Spinal cord (tissue), 10 donors: ENCODE measurements around the gene CDH22. TPM values are rescaled to one million over a fixed set of nuclear protein-coding genes. Genes with fewer than 3 reads are reported as not detected.

Experiments
- DNase-seq, 6 donors: peaks; one replicate each; pipeline versions ENCODE4 v3.0.0 to v3.0.0-alpha.2; 2013 to 2015; ENCODE audit warnings: low spot score in 6 of 6, low read depth in 4 of 6
- H3K27ac ChIP-seq: one replicate; pipeline ENCODE4 v1.5.1; 2013; ENCODE audit warnings: low read depth, low read length, control low read depth
- H3K27me3 ChIP-seq: one replicate; pipeline ENCODE4 v1.6.1; 2013; ENCODE audit warnings: low read length; ENCODE audit not compliant: control insufficient read depth, insufficient read depth
- H3K36me3 ChIP-seq: one replicate; pipeline ENCODE4 v1.6.1; 2013; ENCODE audit warnings: low read length; ENCODE audit not compliant: control insufficient read depth, insufficient read depth
- H3K4me1 ChIP-seq: one replicate; pipeline ENCODE4 v1.6.1; 2013; ENCODE audit warnings: low read length; ENCODE audit not compliant: control insufficient read depth, insufficient read depth
- H3K4me3 ChIP-seq: one replicate; pipeline ENCODE4 v1.5.1; 2013; ENCODE audit warnings: low read depth, low read length, control low read depth
- H3K9me3 ChIP-seq: one replicate; pipeline ENCODE4 v1.6.1; 2013; ENCODE audit warnings: low read length; ENCODE audit not compliant: control insufficient read depth, insufficient read depth
- WGBS: methylation state at CpG from one replicate; pipeline ENCODE4 v1.1.5; 2013; ENCODE audit warnings: missing lambda C conversion rate; ENCODE audit not compliant: insufficient coverage; 5-methylcytosine and 5-hydroxymethylcytosine counted together
- polyA plus RNA-seq, 2 donors: library from polyadenylated mRNA; unstranded; fragments of 120-200 nt; gene quantifications; one replicate each; pipeline ENCODE4 v1.2.1, GENCODE V29; 2013; ENCODE audit not compliant: insufficient read length in 2 of 2
- total RNA-seq, 2 donors: library from RNA; depleted of rRNA in 1 of 2; stranded (reverse); fragments of 120-200 nt in 1 of 2; fragments of >200 nt in 1 of 2; gene quantifications; one replicate each; pipeline versions ENCODE4 v1.2.3 to v1.2.4, GENCODE V29; 2013 to 2014
- donor health status: healthy.

CDH22 gene
- total and polyA plus RNA-seq, 4 donors = 1.6 to 13.1 (median 7.5) TPM

DNA sequence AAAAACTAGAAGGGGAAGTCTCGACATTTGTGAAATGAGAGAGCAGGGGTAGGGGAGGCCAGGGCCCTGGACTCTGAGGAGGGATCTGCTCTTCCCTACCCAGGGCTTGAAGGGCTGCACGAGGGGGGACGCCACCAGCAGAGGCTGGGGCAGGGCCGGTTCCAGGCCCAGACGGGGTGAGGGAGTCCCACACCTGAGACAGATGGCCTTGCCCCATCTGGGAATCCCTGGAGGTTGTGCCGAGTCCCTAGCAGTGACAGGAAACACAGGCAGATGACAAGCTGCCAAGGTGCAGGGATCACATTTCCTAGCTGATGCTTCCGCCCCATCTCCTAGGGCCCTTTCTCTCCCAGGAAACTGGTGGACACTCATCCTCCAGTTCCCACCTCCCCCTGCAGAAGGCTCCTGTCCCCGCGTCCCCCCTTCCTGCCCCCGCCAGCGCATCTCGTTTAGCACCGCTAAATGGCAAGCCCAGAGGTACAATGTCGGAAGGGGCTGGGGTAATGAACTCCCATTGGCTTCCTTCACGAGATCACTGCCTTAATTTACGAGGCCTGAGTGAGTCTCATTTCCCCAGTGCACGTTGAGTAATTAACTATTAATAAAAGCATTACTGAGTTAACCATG lies 35.2 kb upstream of the CDH22 start:
- Histone ChIP-seq H3K4me1 (peaks cover 48% of the 10 kb centered on the region), H3K9me3 (no peaks in the 10 kb centered on the region), H3K27ac (no peak overlapping the region), H3K4me3 (no peak overlapping the region), H3K27me3 (peaks cover 10% of the 10 kb centered on the region), H3K36me3 (no peaks in the 10 kb centered on the region)
- 23% methylated on average over 10 of the region's 17 CpGs for WGBS
- DNase-seq = peak in 1 of 6 donors; percentile 60

- H3K27me3 ChIP-seq = peaks cover 10% of the 10 kb centered on the region
- WGBS = 68% methylated on average over 11 of the region's 17 CpGs
- peaks cover 44% of the 10 kb centered on the region for H3K4me1 ChIP-seq
- H3K27ac ChIP-seq = no peak overlapping the region
- no peaks in the 10 kb centered on the region for H3K36me3 ChIP-seq
- H3K9me3 ChIP-seq = no peaks in the 10 kb centered on the region
- no peak for DNase-seq
- no peak overlapping the region for H3K4me3 ChIP-seq
These were observed 34.4 kb upstream of the CDH22 start for GRCh38 chr20:46342451-46343347.

- DNase-seq = no peak
- peaks cover 41% of the 10 kb centered on the region for H3K4me1 ChIP-seq
- no peaks in the 10 kb centered on the region for H3K9me3 ChIP-seq
- H3K27ac ChIP-seq = no peak overlapping the region
- WGBS = 32% methylated on average over 5 of the region's 9 CpGs
- peaks cover 10% of the 10 kb centered on the region for H3K27me3 ChIP-seq
- no peak overlapping the region for H3K4me3 ChIP-seq
- H3K36me3 ChIP-seq = no peaks in the 10 kb centered on the region
These were observed 33.7 kb upstream of the CDH22 start for GRCh38 chr20:46342010-46342378.

DNA sequence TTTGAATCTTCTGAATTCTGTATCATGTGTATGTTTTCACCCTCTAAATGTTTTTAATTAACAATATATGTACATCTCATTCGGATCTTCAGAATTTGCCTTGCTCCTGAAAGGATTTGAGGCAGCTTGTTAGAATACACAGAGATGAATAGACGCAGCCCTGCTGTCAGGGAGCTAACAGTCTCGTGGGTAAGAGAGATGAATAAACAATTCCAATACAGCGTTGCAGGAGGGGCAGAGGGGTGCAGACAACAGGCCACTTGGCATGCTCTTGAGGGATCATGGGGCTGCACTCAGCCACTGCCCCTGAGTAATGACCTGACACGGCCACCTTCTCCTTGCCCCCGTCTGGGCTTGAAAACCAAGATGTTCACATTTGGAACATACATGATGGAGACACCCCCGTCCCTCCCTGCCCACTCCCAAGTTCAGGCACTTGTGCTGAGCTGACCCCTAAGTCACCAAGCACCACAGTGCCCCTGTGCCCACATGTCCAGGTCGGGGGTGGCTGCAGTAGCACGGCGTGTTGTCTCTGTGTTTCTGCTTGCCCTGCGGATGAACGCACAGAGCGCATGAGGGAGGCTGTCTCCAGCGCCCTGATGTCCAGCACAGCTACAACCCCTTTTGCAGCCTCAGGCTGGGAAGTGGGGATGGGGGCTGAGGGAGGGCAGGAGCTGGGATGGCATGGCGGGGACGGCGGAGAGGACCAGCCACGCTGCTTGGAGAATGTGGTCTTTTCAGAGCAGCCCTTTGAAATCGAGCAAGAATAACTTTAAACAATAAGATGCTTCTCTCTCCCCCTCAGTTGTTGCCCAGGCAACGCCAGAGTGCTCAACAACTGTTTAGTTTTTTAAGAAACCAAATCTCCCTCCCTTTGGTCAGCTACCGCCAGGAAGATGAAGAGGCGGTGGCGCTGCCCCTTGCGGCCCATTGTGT lies 33.0 kb upstream of the CDH22 start:
- peaks cover 41% of the 10 kb centered on the region for H3K4me1 ChIP-seq
- H3K4me3 ChIP-seq = no peak overlapping the region
- H3K36me3 ChIP-seq = no peaks in the 10 kb centered on the region
- DNase-seq = peak in 2 of 6 donors; percentile 68 to 85
- whole genome bisulfite sequencing = 12% methylated on average over 17 of the region's 24 CpGs
- peaks cover 10% of the 10 kb centered on the region for H3K27me3 ChIP-seq
- no peaks in the 10 kb centered on the region for H3K9me3 ChIP-seq
- H3K27ac ChIP-seq = no peak overlapping the region

GRCh38 chr20:46339037-46339436 lies 30.7 kb upstream of the CDH22 start:
- 57% methylated on average over 7 of the region's 7 CpGs for WGBS
- H3K4me1 ChIP-seq = peaks cover 48% of the 10 kb centered on the region

GRCh38 chr20:46336735-46337134 lies 28.4 kb upstream of the CDH22 start:
- Histone ChIP-seq H3K4me1 (peaks cover 34% of the 10 kb centered on the region), H3K27me3 (peaks cover 5% of the 10 kb centered on the region)
- 67% methylated on average over 2 of the region's 3 CpGs for WGBS

More at GRCh38 chr20:46339037-46339436, 30.7 kb upstream of the CDH22 start:
- Histone ChIP-seq H3K36me3 (no peaks in the 10 kb centered on the region), H3K27me3 (peaks cover 15% of the 10 kb centered on the region), H3K27ac (no peak overlapping the region), H3K4me3 (no peak overlapping the region), H3K9me3 (no peaks in the 10 kb centered on the region)
- no peak for DNase-seq

DNA sequence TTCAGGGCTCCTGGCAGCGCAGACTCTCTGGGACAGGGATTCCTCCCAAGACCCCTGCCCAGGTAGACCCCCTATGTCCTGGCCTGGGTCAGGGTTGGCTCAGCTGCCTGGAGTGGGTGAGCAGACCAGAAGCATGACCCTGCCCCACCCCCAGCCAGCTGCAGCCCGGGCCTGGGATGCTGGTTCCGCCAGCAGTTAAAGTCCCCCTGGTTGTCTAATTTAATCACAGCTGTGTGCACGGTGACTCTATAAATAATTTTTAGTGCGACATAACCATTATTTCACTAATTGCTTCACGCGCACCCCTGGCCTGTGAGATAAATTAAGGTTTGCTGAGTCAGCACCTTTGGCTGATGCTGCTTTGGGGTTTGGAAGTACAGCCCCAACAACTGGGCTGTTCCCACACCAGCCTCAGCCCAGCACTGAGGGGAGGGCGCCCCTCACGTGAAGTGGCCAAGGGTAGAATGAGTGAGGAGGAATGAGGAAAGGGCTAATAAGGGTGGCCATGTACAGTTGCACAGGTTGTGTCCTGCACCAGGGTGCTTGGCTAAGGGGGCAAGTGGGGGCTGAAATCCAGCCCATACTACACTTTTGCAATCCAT lies 26.1 kb upstream of the CDH22 start:
- peak in 1 of 6 donors; percentile 79 for DNase-seq
- H3K9me3 ChIP-seq = no peaks in the 10 kb centered on the region
- no peak overlapping the region for H3K4me3 ChIP-seq
- H3K4me1 ChIP-seq = peaks cover 33% of the 10 kb centered on the region
- H3K36me3 ChIP-seq = no peaks in the 10 kb centered on the region
- H3K27me3 ChIP-seq = peaks cover 5% of the 10 kb centered on the region
- H3K27ac ChIP-seq = no peak overlapping the region
- WGBS = 37% methylated on average over 3 of the region's 9 CpGs

More at GRCh38 chr20:46336735-46337134, 28.4 kb upstream of the CDH22 start:
- Histone ChIP-seq H3K27ac (no peak overlapping the region), H3K4me3 (no peak overlapping the region), H3K9me3 (no peaks in the 10 kb centered on the region), H3K36me3 (no peaks in the 10 kb centered on the region)
- no peak for DNase-seq

DNA sequence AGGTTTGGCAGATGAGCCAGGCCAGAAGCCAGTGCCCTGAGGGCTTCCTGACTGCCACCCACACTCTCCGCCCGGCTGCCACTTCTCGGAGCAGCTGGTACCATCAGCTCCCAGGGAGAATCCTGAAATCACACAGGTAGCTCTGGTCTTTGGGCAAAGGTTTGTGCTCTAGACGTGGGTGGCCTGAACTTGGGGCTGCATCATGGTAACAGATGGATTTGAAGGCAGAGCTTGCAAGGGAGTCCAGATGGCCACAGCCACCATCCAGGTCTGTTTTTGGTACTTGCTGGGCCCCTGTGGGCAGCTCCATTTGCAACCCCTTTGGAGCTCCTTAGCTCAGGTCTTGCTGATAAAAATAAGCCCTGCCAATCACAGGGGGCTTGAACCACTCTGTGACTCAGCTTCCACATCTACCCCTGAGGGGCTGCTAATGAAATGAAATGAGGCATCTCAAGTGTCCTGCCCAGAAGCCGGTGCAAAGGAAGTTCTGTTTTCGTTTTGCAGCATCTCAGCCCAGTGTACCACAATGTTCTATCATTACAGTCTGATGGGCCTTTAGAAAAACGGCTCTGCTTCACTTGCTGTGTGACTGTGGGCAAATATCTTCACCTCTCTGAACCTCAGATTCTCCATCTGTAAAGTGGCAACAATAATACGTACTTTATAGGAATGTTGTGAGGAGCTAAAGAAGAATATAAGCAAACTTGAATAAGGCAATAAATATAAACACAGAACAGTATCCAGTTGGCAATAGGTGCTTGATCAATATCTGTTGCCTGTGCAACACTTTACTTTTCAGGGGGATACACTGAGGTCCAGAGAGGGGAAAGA lies 25.1 kb upstream of the CDH22 start:
- 77% methylated on average over 6 of the region's 8 CpGs for WGBS
- Histone ChIP-seq H3K4me3 (no peak overlapping the region), H3K9me3 (no peaks in the 10 kb centered on the region), H3K27me3 (peaks cover 5% of the 10 kb centered on the region), H3K4me1 (peaks cover 34% of the 10 kb centered on the region), H3K36me3 (no peaks in the 10 kb centered on the region), H3K27ac (no peak overlapping the region)
- peak in 1 of 6 donors; percentile 28 for DNase-seq
